H1 (cell line): ENCODE results near the gene TNFSF11. TPM values are rescaled to one million over a fixed set of nuclear protein-coding genes. Genes with fewer than 3 reads are reported as not detected.

Experiments
- ZNF274 ChIP-seq: IDR thresholded peaks from 2 replicates; pipeline ENCODE4 v1.7.0; 2012; ENCODE audit warnings: low read length, borderline replicate concordance; ENCODE audit errors: extremely low read depth
- polyA plus RNA-seq, 7 experiments: library from polyadenylated mRNA; depleted of rRNA in 3 of 7; stranded (reverse) in 5 of 7; unstranded in 2 of 7; fragments of >200 nt in 5 of 7; fragments of 200-250 nt in 2 of 7; gene quantifications; 1 replicate in 5 of 7; 2 replicates in 1 of 7; 4 replicates in 1 of 7; pipeline versions ENCODE4 v1.2.1 to v1.2.3, GENCODE V29; 2011 to 2013; ENCODE audit warnings: missing spikeins in 2 of 7, mixed read lengths in 2 of 7
- total RNA-seq: library from RNA; stranded (reverse); fragmentation: NEBNext Ultra II Directional; extraction: Animal tissue kit (Norgen Biotek cat#: 25700); gene quantifications from 2 replicates; pipeline ENCODE4 v1.2.1, GENCODE V29; 2021

Gene TNFSF11
- total and polyA plus RNA-seq, 2 of the 8 experiments (the other 6 are each of a cell fraction or from before 2014, with no cell fraction given), result 9.3 to 12.0 TPM

GRCh38 chr13:42544246-42544926 is 29.6 kb upstream of the TNFSF11 start (continued):
- TF ChIP-seq ZNF274, result no peak
